ENCODE data around the gene DNAJC7. TPM values are rescaled to one million over a fixed set of nuclear protein-coding genes. Genes with fewer than 3 reads are reported as not detected.

The DNAJC7 gene
- total and polyA plus RNA-seq, 9 of the 15 experiments (the other 6 are each of a cell fraction or from before 2014, with no cell fraction given): 85.8 to 262 (median 157) TPM

DNA sequence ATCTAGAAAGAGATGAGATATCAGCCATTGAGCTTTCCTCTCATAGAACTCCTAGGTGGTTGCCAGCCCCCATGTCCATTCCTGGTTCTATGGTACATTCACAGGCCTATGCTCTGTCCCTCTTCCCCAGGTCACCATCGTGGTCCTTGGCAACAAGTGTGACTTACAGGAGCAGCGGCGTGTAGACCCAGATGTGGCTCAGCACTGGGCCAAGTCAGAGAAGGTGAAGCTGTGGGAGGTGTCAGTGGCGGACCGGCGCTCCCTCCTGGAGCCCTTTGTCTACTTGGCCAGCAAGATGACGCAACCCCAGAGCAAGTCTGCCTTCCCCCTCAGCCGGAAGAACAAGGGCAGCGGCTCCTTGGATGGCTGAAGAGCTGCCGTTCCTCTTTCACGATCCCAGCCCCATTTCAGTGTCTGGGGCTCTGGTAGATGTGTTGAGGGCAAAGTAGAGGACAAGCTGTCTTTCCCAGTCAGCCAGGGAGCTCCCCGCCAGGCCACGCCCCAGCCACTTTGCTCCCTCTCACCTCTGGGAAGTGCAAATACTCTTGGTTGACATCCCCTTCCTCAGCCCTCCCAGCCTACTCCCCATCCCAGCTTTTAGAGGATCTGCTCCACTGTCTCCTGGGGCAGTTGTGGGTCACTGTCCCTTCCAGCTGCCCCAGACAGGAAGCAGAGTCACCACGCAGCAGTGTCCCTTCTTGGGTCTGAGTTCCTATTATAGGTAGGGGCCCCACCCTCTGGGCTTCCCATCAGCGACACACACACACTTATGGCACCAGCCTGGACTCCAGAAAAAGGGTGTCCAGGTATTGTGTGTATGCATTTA lies 6.5 kb upstream of the DNAJC7 start (continued):
- TF ChIP-seq MGA (IDR thresholded peaks at IDR 0.05) (peak; percentile 70), ZKSCAN8 (CRISPR knock-in tag; IDR thresholded peaks at IDR 0.05) (peak; percentile 69), JUN (IDR thresholded peaks at IDR 0.05; ENCODE audit: borderline replicate concordance, low read depth, low read length) (peak; percentile 77), JUN (CRISPR knock-in tag; IDR thresholded peaks at IDR 0.05; ENCODE audit: borderline replicate concordance) (no peak), PHB2 (IDR thresholded peaks at IDR 0.05; ENCODE audit: low read depth) (no peak), ERF (CRISPR knock-in tag; IDR thresholded peaks at IDR 0.05) (0 out of 2 replicates have a peak, but pooled peaks have one; percentile 23), ZNF561 (CRISPR knock-in tag; conservative IDR thresholded peaks at IDR 0.05) (no peak), ILK (tag; IDR thresholded peaks at IDR 0.05; ENCODE audit: borderline replicate concordance, low read depth) (no peak), IRF2 (CRISPR knock-in tag; IDR thresholded peaks at IDR 0.05) (no peak), ZNF766 (CRISPR knock-in tag; conservative IDR thresholded peaks at IDR 0.05) (peak; percentile 85), XRCC3 (IDR thresholded peaks at IDR 0.05) (no peak), HDAC3 (IDR thresholded peaks at IDR 0.05; ENCODE audit: borderline replicate concordance, partially characterized antibody) (peak; percentile 26), ZNF76 (CRISPR knock-in tag; IDR thresholded peaks at IDR 0.05; ENCODE audit: borderline replicate concordance) (peak; percentile 91)
- TF ChIP-seq, protein P1, sequence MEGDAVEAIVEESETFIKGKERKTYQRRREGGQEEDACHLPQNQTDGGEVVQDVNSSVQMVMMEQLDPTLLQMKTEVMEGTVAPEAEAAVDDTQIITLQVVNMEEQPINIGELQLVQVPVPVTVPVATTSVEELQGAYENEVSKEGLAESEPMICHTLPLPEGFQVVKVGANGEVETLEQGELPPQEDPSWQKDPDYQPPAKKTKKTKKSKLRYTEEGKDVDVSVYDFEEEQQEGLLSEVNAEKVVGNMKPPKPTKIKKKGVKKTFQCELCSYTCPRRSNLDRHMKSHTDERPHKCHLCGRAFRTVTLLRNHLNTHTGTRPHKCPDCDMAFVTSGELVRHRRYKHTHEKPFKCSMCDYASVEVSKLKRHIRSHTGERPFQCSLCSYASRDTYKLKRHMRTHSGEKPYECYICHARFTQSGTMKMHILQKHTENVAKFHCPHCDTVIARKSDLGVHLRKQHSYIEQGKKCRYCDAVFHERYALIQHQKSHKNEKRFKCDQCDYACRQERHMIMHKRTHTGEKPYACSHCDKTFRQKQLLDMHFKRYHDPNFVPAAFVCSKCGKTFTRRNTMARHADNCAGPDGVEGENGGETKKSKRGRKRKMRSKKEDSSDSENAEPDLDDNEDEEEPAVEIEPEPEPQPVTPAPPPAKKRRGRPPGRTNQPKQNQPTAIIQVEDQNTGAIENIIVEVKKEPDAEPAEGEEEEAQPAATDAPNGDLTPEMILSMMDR (IDR thresholded peaks at IDR 0.05 in 2 of 3, conservative IDR thresholded peaks at IDR 0.05 in 1 of 3; ENCODE audit: insufficient read depth in 2 of 3, low read depth in 1 of 3, low read length in 3 of 3): 0 out of 6 replicates have a peak, but pooled peaks of 1 of the 3 experiments have one; percentile 1
